ENCODE results near the gene STX8. TPM values are rescaled to one million over a fixed set of nuclear protein-coding genes. Genes with fewer than 3 reads are reported as not detected.

The STX8 gene
- total and polyA plus RNA-seq, 7 donors, result 40.4 to 104 (median 72.6) TPM

- no peaks in the 10 kb centered on the region for H3K36me3 ChIP-seq
- TF ChIP-seq EP300 (IDR thresholded peaks at IDR 0.05) (no peak), POLR2AphosphoS5 (IDR thresholded peaks at IDR 0.05) (no peak), CTCF (IDR thresholded peaks at IDR 0.05) (no peak), POLR2A (IDR thresholded peaks at IDR 0.05) (no peak)
- DNase-seq, result no peak
- WGBS, 2 donors, result 93 to 95% methylated on average over 9 of the region's 9 CpGs
- no peaks in the 10 kb centered on the region for H3K4me1 ChIP-seq
- no peaks in the 10 kb centered on the region for H3K9me3 ChIP-seq
- H3K27ac ChIP-seq, result no peak overlapping the region
- no peaks in the 10 kb centered on the region for H3K27me3 ChIP-seq
- H3K4me3 ChIP-seq, result no peak overlapping the region
- intact Hi-C loops (cut with DNase I), result no loop called here
These were observed 246.2 kb downstream of the STX8 start for GRCh38 chr17:9329251-9329921.

- no peaks in the 10 kb centered on the region for H3K4me1 ChIP-seq
- no peak overlapping the region for H3K27ac ChIP-seq
- TF ChIP-seq CTCF (IDR thresholded peaks at IDR 0.05) (no peak), EP300 (IDR thresholded peaks at IDR 0.05) (no peak), POLR2A (IDR thresholded peaks at IDR 0.05) (no peak), POLR2AphosphoS5 (IDR thresholded peaks at IDR 0.05) (no peak)
- no peaks in the 10 kb centered on the region for H3K9me3 ChIP-seq
- no peak for DNase-seq
- 94 to 96% methylated on average over 4 of the region's 4 CpGs for WGBS, 2 donors
- no peak overlapping the region for H3K4me3 ChIP-seq
- H3K36me3 ChIP-seq, result no peaks in the 10 kb centered on the region
- H3K27me3 ChIP-seq, result no peaks in the 10 kb centered on the region
- intact Hi-C loops (cut with DNase I), result no loop called here
These were observed 250.8 kb downstream of the STX8 start for GRCh38 chr17:9324864-9325263.

- no peaks in the 10 kb centered on the region for H3K36me3 ChIP-seq
- H3K4me3 ChIP-seq, result no peak overlapping the region
- intact Hi-C loops (cut with DNase I), result no loop called here
- no peaks in the 10 kb centered on the region for H3K4me1 ChIP-seq
- H3K27ac ChIP-seq, result no peak overlapping the region
- H3K9me3 ChIP-seq, result peaks cover 0 to 4% (median 0%) of the 10 kb centered on the region in 4 donors
- no peak for TF ChIP-seq EP300 (IDR thresholded peaks at IDR 0.05)
- no peak for TF ChIP-seq CTCF (IDR thresholded peaks at IDR 0.05)
- no peak for TF ChIP-seq POLR2AphosphoS5 (IDR thresholded peaks at IDR 0.05)
- no peak for TF ChIP-seq POLR2A (IDR thresholded peaks at IDR 0.05)
- no peak for DNase-seq
- H3K27me3 ChIP-seq, result no peaks in the 10 kb centered on the region
- 75 to 80% methylated on average over 2 of the region's 2 CpGs for WGBS, 2 donors
These were observed 253.3 kb downstream of the STX8 start for GRCh38 chr17:9322326-9322725.

GRCh38 chr17:9321890-9322289 is 253.7 kb downstream of the STX8 start:
- H3K36me3 ChIP-seq, result no peaks in the 10 kb centered on the region
- 87 to 88% methylated on average over 5 of the region's 5 CpGs for WGBS, 2 donors
- H3K9me3 ChIP-seq, result peaks cover 0 to 4% (median 0%) of the 10 kb centered on the region in 4 donors
- no peak overlapping the region for H3K27ac ChIP-seq
- H3K4me3 ChIP-seq, result no peak overlapping the region
- no peak for DNase-seq
- intact Hi-C loops (cut with DNase I), result no loop called here
- no peak for TF ChIP-seq CTCF (IDR thresholded peaks at IDR 0.05)
- no peaks in the 10 kb centered on the region for H3K4me1 ChIP-seq
- no peaks in the 10 kb centered on the region for H3K27me3 ChIP-seq

GRCh38 chr17:9315360-9315759 is 260.3 kb downstream of the STX8 start:
- DNase-seq, result no peak
- intact Hi-C loops (cut with DNase I), result no loop called here
- H3K27ac ChIP-seq, result no peak overlapping the region
- 96 to 97% methylated on average over 5 of the region's 5 CpGs for WGBS, 2 donors
- H3K4me1 ChIP-seq, result no peaks in the 10 kb centered on the region
- no peaks in the 10 kb centered on the region for H3K36me3 ChIP-seq
- TF ChIP-seq EP300 (IDR thresholded peaks at IDR 0.05) (no peak), POLR2AphosphoS5 (IDR thresholded peaks at IDR 0.05) (no peak), CTCF (IDR thresholded peaks at IDR 0.05) (no peak), POLR2A (IDR thresholded peaks at IDR 0.05) (no peak)
- H3K9me3 ChIP-seq, result peaks cover 0 to 4% (median 0%) of the 10 kb centered on the region in 4 donors
- no peak overlapping the region for H3K4me3 ChIP-seq
- no peaks in the 10 kb centered on the region for H3K27me3 ChIP-seq
